Measurements from ENCODE around the gene MPP7.

DNA sequence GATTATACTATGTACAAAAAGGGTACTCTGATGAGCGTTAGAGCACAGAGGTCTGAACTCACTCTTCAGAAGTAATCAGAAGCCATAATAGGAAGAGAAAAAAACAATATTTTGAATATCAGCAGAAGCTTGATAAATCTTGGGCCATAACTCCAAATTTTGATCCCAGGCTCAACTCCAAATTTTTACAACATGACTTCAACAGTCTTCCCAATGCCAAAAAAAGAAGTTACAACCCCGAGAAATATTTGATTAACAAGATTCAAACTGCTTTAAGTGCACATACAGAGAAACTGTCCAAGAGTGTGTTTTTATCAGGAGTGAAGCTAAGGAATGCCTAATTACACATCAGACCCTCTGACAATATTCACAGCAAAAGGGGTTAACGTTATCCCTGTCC, 7.5 kb downstream of the MPP7 start:
- TF ChIP-seq, protein P1, sequence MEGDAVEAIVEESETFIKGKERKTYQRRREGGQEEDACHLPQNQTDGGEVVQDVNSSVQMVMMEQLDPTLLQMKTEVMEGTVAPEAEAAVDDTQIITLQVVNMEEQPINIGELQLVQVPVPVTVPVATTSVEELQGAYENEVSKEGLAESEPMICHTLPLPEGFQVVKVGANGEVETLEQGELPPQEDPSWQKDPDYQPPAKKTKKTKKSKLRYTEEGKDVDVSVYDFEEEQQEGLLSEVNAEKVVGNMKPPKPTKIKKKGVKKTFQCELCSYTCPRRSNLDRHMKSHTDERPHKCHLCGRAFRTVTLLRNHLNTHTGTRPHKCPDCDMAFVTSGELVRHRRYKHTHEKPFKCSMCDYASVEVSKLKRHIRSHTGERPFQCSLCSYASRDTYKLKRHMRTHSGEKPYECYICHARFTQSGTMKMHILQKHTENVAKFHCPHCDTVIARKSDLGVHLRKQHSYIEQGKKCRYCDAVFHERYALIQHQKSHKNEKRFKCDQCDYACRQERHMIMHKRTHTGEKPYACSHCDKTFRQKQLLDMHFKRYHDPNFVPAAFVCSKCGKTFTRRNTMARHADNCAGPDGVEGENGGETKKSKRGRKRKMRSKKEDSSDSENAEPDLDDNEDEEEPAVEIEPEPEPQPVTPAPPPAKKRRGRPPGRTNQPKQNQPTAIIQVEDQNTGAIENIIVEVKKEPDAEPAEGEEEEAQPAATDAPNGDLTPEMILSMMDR (IDR thresholded peaks at IDR 0.05; ENCODE audit: control extremely low read depth in 1 of 3, insufficient read depth in 1 of 3, low read depth in 1 of 3, low read length in 3 of 3) = no peak
- TF ChIP-seq BRCA1 (IDR thresholded peaks at IDR 0.05; ENCODE audit: low read depth, low read length) (no peak), POLR2A (IDR thresholded peaks at IDR 0.05; ENCODE audit: control extremely low read depth in 1 of 2, low read depth in 2 of 2, low read length in 2 of 2) (no peak), HDAC2 (IDR thresholded peaks at IDR 0.05; ENCODE audit: borderline replicate concordance in 1 of 2, low read depth in 2 of 2, low read length in 2 of 2) (no peak), EP300 (IDR thresholded peaks at IDR 0.05; ENCODE audit: borderline replicate concordance in 1 of 2, low read depth in 2 of 2, low read length in 2 of 2) (no peak), EZH2 (IDR thresholded peaks at IDR 0.05; ENCODE audit: low read depth, low read length, severe bottlenecking) (no peak), CHD2 (IDR thresholded peaks at IDR 0.05; ENCODE audit: low read length) (no peak), HDAC6 (IDR thresholded peaks at IDR 0.05; ENCODE audit: low read depth, low read length) (no peak)
- TF ChIP-seq, protein P2, sequence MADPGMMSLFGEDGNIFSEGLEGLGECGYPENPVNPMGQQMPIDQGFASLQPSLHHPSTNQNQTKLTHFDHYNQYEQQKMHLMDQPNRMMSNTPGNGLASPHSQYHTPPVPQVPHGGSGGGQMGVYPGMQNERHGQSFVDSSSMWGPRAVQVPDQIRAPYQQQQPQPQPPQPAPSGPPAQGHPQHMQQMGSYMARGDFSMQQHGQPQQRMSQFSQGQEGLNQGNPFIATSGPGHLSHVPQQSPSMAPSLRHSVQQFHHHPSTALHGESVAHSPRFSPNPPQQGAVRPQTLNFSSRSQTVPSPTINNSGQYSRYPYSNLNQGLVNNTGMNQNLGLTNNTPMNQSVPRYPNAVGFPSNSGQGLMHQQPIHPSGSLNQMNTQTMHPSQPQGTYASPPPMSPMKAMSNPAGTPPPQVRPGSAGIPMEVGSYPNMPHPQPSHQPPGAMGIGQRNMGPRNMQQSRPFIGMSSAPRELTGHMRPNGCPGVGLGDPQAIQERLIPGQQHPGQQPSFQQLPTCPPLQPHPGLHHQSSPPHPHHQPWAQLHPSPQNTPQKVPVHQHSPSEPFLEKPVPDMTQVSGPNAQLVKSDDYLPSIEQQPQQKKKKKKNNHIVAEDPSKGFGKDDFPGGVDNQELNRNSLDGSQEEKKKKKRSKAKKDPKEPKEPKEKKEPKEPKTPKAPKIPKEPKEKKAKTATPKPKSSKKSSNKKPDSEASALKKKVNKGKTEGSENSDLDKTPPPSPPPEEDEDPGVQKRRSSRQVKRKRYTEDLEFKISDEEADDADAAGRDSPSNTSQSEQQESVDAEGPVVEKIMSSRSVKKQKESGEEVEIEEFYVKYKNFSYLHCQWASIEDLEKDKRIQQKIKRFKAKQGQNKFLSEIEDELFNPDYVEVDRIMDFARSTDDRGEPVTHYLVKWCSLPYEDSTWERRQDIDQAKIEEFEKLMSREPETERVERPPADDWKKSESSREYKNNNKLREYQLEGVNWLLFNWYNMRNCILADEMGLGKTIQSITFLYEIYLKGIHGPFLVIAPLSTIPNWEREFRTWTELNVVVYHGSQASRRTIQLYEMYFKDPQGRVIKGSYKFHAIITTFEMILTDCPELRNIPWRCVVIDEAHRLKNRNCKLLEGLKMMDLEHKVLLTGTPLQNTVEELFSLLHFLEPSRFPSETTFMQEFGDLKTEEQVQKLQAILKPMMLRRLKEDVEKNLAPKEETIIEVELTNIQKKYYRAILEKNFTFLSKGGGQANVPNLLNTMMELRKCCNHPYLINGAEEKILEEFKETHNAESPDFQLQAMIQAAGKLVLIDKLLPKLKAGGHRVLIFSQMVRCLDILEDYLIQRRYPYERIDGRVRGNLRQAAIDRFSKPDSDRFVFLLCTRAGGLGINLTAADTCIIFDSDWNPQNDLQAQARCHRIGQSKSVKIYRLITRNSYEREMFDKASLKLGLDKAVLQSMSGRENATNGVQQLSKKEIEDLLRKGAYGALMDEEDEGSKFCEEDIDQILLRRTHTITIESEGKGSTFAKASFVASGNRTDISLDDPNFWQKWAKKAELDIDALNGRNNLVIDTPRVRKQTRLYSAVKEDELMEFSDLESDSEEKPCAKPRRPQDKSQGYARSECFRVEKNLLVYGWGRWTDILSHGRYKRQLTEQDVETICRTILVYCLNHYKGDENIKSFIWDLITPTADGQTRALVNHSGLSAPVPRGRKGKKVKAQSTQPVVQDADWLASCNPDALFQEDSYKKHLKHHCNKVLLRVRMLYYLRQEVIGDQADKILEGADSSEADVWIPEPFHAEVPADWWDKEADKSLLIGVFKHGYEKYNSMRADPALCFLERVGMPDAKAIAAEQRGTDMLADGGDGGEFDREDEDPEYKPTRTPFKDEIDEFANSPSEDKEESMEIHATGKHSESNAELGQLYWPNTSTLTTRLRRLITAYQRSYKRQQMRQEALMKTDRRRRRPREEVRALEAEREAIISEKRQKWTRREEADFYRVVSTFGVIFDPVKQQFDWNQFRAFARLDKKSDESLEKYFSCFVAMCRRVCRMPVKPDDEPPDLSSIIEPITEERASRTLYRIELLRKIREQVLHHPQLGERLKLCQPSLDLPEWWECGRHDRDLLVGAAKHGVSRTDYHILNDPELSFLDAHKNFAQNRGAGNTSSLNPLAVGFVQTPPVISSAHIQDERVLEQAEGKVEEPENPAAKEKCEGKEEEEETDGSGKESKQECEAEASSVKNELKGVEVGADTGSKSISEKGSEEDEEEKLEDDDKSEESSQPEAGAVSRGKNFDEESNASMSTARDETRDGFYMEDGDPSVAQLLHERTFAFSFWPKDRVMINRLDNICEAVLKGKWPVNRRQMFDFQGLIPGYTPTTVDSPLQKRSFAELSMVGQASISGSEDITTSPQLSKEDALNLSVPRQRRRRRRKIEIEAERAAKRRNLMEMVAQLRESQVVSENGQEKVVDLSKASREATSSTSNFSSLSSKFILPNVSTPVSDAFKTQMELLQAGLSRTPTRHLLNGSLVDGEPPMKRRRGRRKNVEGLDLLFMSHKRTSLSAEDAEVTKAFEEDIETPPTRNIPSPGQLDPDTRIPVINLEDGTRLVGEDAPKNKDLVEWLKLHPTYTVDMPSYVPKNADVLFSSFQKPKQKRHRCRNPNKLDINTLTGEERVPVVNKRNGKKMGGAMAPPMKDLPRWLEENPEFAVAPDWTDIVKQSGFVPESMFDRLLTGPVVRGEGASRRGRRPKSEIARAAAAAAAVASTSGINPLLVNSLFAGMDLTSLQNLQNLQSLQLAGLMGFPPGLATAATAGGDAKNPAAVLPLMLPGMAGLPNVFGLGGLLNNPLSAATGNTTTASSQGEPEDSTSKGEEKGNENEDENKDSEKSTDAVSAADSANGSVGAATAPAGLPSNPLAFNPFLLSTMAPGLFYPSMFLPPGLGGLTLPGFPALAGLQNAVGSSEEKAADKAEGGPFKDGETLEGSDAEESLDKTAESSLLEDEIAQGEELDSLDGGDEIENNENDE (IDR thresholded peaks at IDR 0.05; ENCODE audit: insufficient replicate concordance, low read length) = no peak

Measured in H1 (cell line).